Activated CD8-positive, alpha-beta memory T cell treated with anti-CD3 and anti-CD28 coated beads, Interleukin-2, amount 10 ng/mL, durations not matched to agents 7 days and 5 days (primary cell): ENCODE measurements around the gene RBFOX1. TPM values are rescaled to one million over a fixed set of nuclear protein-coding genes. Genes with fewer than 3 reads are reported as not detected.

ENCODE experiments used
- ATAC-seq: fragments of 150-1000 bp; cut with Tn5 transposase; one replicate; pipeline ENCODE4 v1.10.0; 2021; ENCODE audit warnings: moderate library complexity
- CTCF ChIA-PET: fragments of 350-600 bp; sonication (Branson Sonifier 250); formaldehyde crosslinking; loops from one replicate; lab custom pipeline; 2021; ENCODE audit warnings: antibody characterized with exemption; lab: Charles Lee
- DNase-seq: peaks from one replicate; pipeline ENCODE4 v3.0.0-alpha.2; 2020
- H3K27ac Mint-ChIP-seq: one replicate; pipeline ENCODE4 v1.8.0; 2021; ENCODE audit warnings: mild to moderate bottlenecking, mixed read lengths
- H3K27me3 Mint-ChIP-seq: one replicate; pipeline ENCODE4 v1.8.0; 2021; ENCODE audit warnings: mixed read lengths
- H3K36me3 Mint-ChIP-seq: one replicate; pipeline ENCODE4 v1.8.0; 2021; ENCODE audit warnings: mild to moderate bottlenecking, mixed read lengths
- H3K4me1 Mint-ChIP-seq: one replicate; pipeline ENCODE4 v1.8.0; 2021; ENCODE audit warnings: mixed read lengths
- H3K4me3 Mint-ChIP-seq: one replicate; pipeline ENCODE4 v1.8.0; 2021; ENCODE audit warnings: mild to moderate bottlenecking, moderate library complexity, mixed read lengths
- H3K9me3 Mint-ChIP-seq: one replicate; pipeline ENCODE4 v1.8.0; 2022; ENCODE audit warnings: low read depth, mixed read lengths
- total RNA-seq, 2 experiments: library from RNA; stranded (reverse); gene quantifications; one replicate each; pipeline ENCODE4 v1.2.3, GENCODE V29; 2021

RBFOX1 gene
- total RNA-seq, 2 experiments from 2014 or later = not detected

DNA sequence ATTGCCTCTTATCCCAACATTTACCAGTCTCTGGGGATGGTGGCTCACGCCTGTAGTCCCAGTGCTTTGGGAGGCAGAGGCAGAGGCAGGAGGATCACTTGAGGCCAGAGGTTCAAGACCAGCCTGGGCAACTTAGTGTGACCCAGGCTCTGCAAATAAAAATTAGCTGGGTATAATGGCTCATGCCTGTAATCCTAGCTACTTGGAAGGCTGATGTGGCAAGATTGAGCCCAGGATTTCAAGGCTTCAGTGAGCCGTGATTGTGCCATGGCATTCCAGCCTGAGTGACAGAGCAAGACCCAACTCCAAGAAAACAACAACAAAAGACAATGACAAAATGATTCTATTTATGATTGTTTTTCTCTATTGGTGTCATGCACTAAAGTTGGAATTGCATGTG, 244.9 kb downstream of the RBFOX1 start:
- no peak for ATAC-seq
- Mint-ChIP-seq H3K27ac (no peak overlapping the region), H3K9me3 (peaks cover 19% of the 10 kb centered on the region), H3K4me1 (no peaks in the 10 kb centered on the region), H3K36me3 (no peaks in the 10 kb centered on the region), H3K4me3 (no peak overlapping the region), H3K27me3 (no peaks in the 10 kb centered on the region)
- DNase-seq = no peak
- CTCF ChIA-PET = no interaction called here

DNA sequence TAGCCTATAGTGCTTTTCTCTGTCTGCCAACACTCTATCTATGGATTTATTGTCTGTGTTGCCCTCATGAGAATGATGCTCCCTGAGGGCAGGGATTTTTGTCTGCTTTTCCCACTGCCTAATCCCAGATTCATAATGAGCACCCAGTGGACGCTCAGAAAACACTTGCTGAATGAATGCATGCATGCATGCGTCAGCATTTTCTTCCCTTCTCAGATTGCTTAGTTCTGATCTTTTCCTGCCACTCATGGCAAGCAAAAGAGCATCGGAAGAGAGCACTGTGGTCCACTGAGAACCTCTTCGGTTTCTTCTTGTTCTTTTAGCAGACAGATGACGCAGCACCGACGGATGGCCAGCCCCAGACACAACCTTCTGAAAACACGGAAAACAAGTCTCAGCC, 246.8 kb downstream of the RBFOX1 start:
- CTCF ChIA-PET = no interaction called here
- H3K4me3 Mint-ChIP-seq = no peak overlapping the region
- H3K4me1 Mint-ChIP-seq = no peaks in the 10 kb centered on the region
- peaks cover 13% of the 10 kb centered on the region for H3K9me3 Mint-ChIP-seq
- no peaks in the 10 kb centered on the region for H3K36me3 Mint-ChIP-seq
- no peak for DNase-seq
- no peaks in the 10 kb centered on the region for H3K27me3 Mint-ChIP-seq
- no peak overlapping the region for H3K27ac Mint-ChIP-seq
- no peak for ATAC-seq

DNA sequence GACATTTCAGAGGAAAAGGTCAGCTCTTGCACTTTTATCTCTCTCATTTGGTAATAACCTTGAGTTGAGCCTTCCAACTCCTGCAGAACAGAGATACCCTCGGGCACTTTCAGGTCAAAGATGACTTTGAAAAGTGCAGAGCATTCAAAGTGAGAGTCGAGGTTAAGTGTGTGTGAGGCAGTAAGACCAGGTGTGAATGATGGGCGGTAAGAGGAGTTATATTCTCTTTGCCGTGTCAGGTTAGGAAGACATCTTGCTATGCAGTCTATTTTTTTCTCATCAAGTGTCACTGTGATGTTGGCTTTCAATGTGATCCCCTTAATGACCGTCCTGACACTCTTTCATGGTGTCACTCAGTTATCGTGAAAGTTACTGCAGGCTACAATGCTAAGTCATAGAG, 248.5 kb downstream of the RBFOX1 start:
- Mint-ChIP-seq H3K36me3 (no peaks in the 10 kb centered on the region), H3K27ac (no peak overlapping the region), H3K27me3 (no peaks in the 10 kb centered on the region), H3K9me3 (peaks cover 15% of the 10 kb centered on the region), H3K4me3 (no peak overlapping the region), H3K4me1 (no peaks in the 10 kb centered on the region)
- CTCF ChIA-PET = no interaction called here
- ATAC-seq = no peak
- no peak for DNase-seq

DNA sequence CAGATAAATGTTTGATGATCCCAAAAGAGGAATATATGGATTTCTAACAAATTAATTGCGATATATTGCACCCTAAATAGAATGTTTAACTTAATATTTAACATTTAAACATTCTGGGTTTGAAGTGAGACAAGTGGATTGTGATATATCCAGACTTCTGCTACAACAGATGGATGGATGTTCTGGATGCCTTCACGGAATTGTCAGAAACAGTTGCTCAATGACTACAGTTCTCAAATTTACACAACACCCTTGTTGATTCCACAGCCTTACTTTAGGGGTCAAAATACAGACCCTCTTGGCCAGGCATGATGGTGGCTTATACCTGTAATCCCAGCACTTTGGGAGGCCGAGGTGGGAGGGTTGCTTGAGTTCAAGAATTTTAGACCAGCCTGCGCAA, 250.8 kb downstream of the RBFOX1 start:
- no peak for ATAC-seq
- no peak for DNase-seq
- Mint-ChIP-seq H3K27me3 (no peaks in the 10 kb centered on the region), H3K36me3 (no peaks in the 10 kb centered on the region), H3K4me1 (no peaks in the 10 kb centered on the region), H3K4me3 (no peak overlapping the region), H3K27ac (no peak overlapping the region), H3K9me3 (peaks cover 10% of the 10 kb centered on the region)
- CTCF ChIA-PET = no interaction called here

DNA sequence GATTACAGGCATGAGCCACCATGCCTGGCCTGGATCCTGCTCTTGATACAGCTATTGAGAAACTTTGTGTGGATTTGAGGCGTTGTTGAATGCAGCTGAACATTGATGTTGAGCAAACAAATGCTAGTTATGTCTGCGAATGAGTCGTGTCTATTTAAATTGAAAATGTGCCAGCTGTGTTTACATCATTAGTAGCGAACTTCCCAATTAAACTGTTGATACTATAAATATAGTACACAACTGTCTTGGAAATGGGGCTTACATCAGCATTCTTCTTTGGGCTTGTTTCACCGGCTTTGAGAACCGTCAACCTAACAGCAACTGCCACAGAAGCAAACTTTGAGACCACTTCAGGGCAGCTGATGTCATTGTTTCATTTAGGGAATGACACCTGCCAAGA, 251.9 kb downstream of the RBFOX1 start:
- Mint-ChIP-seq H3K36me3 (no peaks in the 10 kb centered on the region), H3K4me1 (no peaks in the 10 kb centered on the region), H3K27me3 (no peaks in the 10 kb centered on the region), H3K27ac (no peak overlapping the region), H3K4me3 (no peak overlapping the region), H3K9me3 (peaks cover 5% of the 10 kb centered on the region)
- ATAC-seq (no peak), DNase-seq (no peak)
- CTCF ChIA-PET = no interaction called here

- H3K4me3 Mint-ChIP-seq = no peak overlapping the region
- ATAC-seq = no peak
- H3K27ac Mint-ChIP-seq = no peak overlapping the region
- H3K36me3 Mint-ChIP-seq = no peaks in the 10 kb centered on the region
- no peak for DNase-seq
- no peaks in the 10 kb centered on the region for H3K4me1 Mint-ChIP-seq
- peaks cover 5% of the 10 kb centered on the region for H3K9me3 Mint-ChIP-seq
- H3K27me3 Mint-ChIP-seq = no peaks in the 10 kb centered on the region
- CTCF ChIA-PET = no interaction called here
Measured at GRCh38 chr16:7585705-7586104, 253.1 kb downstream of the RBFOX1 start.

DNA sequence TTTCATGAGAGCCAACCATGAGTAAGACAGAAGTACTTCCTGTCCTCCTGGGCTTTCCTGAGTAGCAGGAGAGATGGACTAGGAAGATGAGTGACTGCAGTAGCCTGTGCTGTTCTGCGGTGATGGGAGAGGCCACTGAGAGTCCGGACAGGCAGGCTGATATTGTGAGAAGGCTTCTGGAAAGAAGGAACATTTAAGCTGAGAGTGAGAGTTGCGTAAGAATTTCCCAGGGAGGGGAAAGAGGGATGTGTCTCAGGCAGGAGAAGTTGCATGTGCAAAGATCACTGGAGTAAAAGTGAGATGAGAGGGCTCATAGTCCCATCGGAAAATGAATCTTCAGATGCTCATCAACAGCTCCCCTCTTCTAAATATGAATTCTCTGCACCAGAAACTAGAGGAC, 258.3 kb downstream of the RBFOX1 start:
- Mint-ChIP-seq H3K27ac (no peak overlapping the region), H3K4me3 (no peak overlapping the region), H3K9me3 (peaks cover 11% of the 10 kb centered on the region), H3K27me3 (no peaks in the 10 kb centered on the region), H3K36me3 (no peaks in the 10 kb centered on the region), H3K4me1 (no peaks in the 10 kb centered on the region)
- DNase-seq = no peak
- no peak for ATAC-seq
- CTCF ChIA-PET = no interaction called here

- CTCF ChIA-PET = no interaction called here
- Mint-ChIP-seq H3K9me3 (peaks cover 10% of the 10 kb centered on the region), H3K36me3 (peaks cover 1% of the 10 kb centered on the region), H3K27me3 (no peaks in the 10 kb centered on the region), H3K27ac (no peak overlapping the region), H3K4me3 (no peak overlapping the region), H3K4me1 (no peaks in the 10 kb centered on the region)
- DNase-seq = no peak
- no peak for ATAC-seq
Measured at GRCh38 chr16:7596308-7596707, 263.7 kb downstream of the RBFOX1 start.

DNA sequence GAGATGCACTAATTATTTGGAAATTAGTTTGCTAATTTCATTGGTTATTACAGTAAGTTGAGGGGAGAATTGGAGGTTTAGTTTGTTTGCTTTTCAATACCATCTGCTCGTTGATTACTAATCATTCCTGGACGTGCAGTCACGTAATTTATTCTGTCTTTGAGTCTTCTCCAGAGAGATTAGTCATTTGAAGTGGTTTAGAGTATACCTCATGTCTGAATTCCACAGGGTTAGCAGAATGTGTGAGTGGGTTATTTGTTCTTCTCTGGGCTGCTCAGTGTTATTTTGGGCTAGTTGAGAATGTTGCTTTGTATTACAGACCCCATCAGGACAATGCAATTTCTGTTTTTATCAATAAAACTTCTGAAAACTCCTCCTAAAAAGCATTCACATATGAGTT, 265.0 kb downstream of the RBFOX1 start:
- peaks cover 1% of the 10 kb centered on the region for H3K36me3 Mint-ChIP-seq
- ATAC-seq (no peak), DNase-seq (no peak)
- H3K27ac Mint-ChIP-seq = no peak overlapping the region
- H3K4me3 Mint-ChIP-seq = no peak overlapping the region
- CTCF ChIA-PET = no interaction called here
- H3K27me3 Mint-ChIP-seq = no peaks in the 10 kb centered on the region
- H3K9me3 Mint-ChIP-seq = peaks cover 10% of the 10 kb centered on the region
- H3K4me1 Mint-ChIP-seq = no peaks in the 10 kb centered on the region

DNA sequence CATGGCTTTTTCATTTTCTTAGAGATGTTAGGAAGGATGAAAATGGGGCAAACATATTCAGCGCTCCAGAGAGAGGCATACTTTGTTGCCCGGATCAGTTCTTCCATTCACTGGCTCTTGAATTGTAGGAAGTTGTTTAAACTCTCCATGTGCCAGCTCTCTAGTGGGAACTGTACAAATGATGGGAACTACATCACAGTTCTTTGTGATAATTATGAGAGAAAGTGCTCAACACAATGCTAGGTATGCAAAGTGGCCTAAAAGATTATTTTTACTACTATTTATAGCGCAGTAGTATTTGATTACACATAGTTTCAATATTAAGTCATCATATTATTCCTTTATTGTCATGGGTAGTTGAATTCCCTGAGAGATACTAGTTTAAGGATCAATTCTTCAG, 268.5 kb downstream of the RBFOX1 start:
- H3K9me3 Mint-ChIP-seq = peaks cover 9% of the 10 kb centered on the region
- H3K4me1 Mint-ChIP-seq = no peaks in the 10 kb centered on the region
- CTCF ChIA-PET = no interaction called here
- H3K4me3 Mint-ChIP-seq = no peak overlapping the region
- H3K27ac Mint-ChIP-seq = no peak overlapping the region
- H3K27me3 Mint-ChIP-seq = no peaks in the 10 kb centered on the region
- DNase-seq (no peak), ATAC-seq (no peak)
- peaks cover 1% of the 10 kb centered on the region for H3K36me3 Mint-ChIP-seq

- Mint-ChIP-seq H3K4me1 (no peaks in the 10 kb centered on the region), H3K4me3 (no peak overlapping the region), H3K9me3 (peaks cover 7% of the 10 kb centered on the region), H3K27ac (no peak overlapping the region), H3K27me3 (no peaks in the 10 kb centered on the region), H3K36me3 (no peaks in the 10 kb centered on the region)
- CTCF ChIA-PET = no interaction called here
- DNase-seq (no peak), ATAC-seq (no peak)
Measured at GRCh38 chr16:7602291-7602950, 269.8 kb downstream of the RBFOX1 start.

- H3K4me3 Mint-ChIP-seq = no peak overlapping the region
- no peak for ATAC-seq
- no peaks in the 10 kb centered on the region for H3K36me3 Mint-ChIP-seq
- H3K4me1 Mint-ChIP-seq = no peaks in the 10 kb centered on the region
- no peaks in the 10 kb centered on the region for H3K27me3 Mint-ChIP-seq
- peaks cover 16% of the 10 kb centered on the region for H3K9me3 Mint-ChIP-seq
- H3K27ac Mint-ChIP-seq = no peak overlapping the region
- DNase-seq = no peak
- CTCF ChIA-PET = no interaction called here
Measured at GRCh38 chr16:7605812-7606211, 273.2 kb downstream of the RBFOX1 start.

GRCh38 chr16:7612671-7613070, 280.0 kb downstream of the RBFOX1 start:
- Mint-ChIP-seq H3K9me3 (peaks cover 17% of the 10 kb centered on the region), H3K27me3 (no peaks in the 10 kb centered on the region), H3K4me1 (no peaks in the 10 kb centered on the region), H3K27ac (no peak overlapping the region), H3K36me3 (no peaks in the 10 kb centered on the region), H3K4me3 (no peak overlapping the region)
- no peak for DNase-seq
- ATAC-seq = no peak
- CTCF ChIA-PET = no interaction called here

DNA sequence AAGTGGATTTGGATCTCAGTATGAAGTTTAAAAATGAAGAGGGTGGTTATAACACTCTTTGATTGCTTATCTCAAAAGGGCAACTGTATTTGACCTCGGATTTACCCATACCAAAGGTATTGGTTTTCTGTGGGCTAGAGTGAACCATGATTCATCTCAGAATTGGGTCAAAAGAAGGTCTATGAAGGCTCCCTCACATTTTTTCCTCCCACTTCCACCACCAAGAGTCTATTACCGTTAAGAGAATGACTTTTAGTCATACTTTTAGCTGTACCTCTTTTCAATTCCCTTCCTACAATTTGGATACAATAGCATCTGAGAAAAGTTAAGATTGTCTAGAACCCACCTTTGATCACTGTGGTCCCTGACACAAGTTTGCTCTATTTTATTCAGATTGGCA, 280.9 kb downstream of the RBFOX1 start:
- CTCF ChIA-PET = no interaction called here
- ATAC-seq (no peak), DNase-seq (no peak)
- no peaks in the 10 kb centered on the region for H3K36me3 Mint-ChIP-seq
- H3K4me1 Mint-ChIP-seq = no peaks in the 10 kb centered on the region
- H3K27me3 Mint-ChIP-seq = no peaks in the 10 kb centered on the region
- H3K27ac Mint-ChIP-seq = no peak overlapping the region
- H3K4me3 Mint-ChIP-seq = no peak overlapping the region
- peaks cover 17% of the 10 kb centered on the region for H3K9me3 Mint-ChIP-seq
